AG04450 (cell line): ENCODE results near the gene ROBO1. TPM values are rescaled to one million over a fixed set of nuclear protein-coding genes. Genes with fewer than 3 reads are reported as not detected.

ENCODE experiments used
- CTCF ChIA-PET: fragments of 300-600, 350-600 bp; formaldehyde crosslinking; extraction: SDS; loops from one replicate; lab custom pipeline; 2022; ENCODE audit warnings: antibody characterized with exemption, inconsistent platforms; lab: Charles Lee
- POLR2A ChIA-PET: fragments of 350-600 bp; formaldehyde crosslinking; extraction: SDS; loops from one replicate; lab custom pipeline; 2021; ENCODE audit warnings: antibody characterized with exemption, inconsistent platforms; lab: Yijun Ruan, JAX
- DNase-seq: peaks from one replicate; pipeline ENCODE4 v3.0.0-alpha.2; 2011; ENCODE audit warnings: low read depth, low spot score
- H3K27ac ChIP-seq: one replicate; pipeline ENCODE4 v1.5.1; 2012; ENCODE audit warnings: low read depth, low read length, control low read depth
- H3K27me3 ChIP-seq: one replicate; pipeline ENCODE4 v1.6.0; 2012; ENCODE audit warnings: low read length; ENCODE audit not compliant: control insufficient read depth, insufficient read depth
- H3K4me3 ChIP-seq: 2 replicates; pipeline ENCODE4 v1.5.1; 2011; ENCODE audit warnings: mild to moderate bottlenecking, low read depth, low read length, control low read depth
- H3K9me3 ChIP-seq: 2 replicates; pipeline ENCODE4 v1.5.1; 2012; ENCODE audit warnings: low read length; ENCODE audit not compliant: control insufficient read depth, insufficient read depth
- polyA plus RNA-seq: library from polyadenylated mRNA; depleted of rRNA; stranded (reverse); fragments of >200 nt; gene quantifications from 2 replicates; pipeline ENCODE4 v1.2.3, GENCODE V29; 2011
- TF ChIP-seq, protein P1 (sequence below): IDR thresholded peaks from 2 replicates; pipeline ENCODE4 v1.5.1; 2011; ENCODE audit warnings: low read depth, low read length, control low read depth, inconsistent platforms

The ROBO1 gene
- polyA plus RNA-seq, 1 experiment = 66.0 TPM

DNA sequence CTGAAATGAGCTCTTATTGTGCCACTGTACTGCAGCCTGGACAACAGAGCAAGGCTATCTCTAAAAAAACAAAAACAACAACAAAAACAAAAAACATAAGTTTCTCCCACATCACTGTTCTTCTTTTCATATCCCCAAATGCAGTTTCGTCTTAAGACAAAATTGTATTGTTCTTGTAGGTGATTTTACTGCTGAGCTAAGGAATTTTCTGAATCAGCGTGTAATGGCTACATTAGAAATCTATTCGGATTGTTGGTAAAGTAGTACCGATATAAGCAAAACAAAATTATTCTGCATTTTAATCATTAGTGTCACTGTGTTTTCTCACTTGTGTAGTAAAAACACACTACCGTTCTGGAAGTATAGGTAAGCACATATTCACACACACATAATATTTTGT lies 512.5 kb downstream of the ROBO1 start:
- H3K4me3 ChIP-seq = no peak overlapping the region
- ChIA-PET POLR2A (no interaction called here), CTCF (no interaction called here)
- no peaks in the 10 kb centered on the region for H3K9me3 ChIP-seq
- no peak for DNase-seq
- TF ChIP-seq, protein P1, sequence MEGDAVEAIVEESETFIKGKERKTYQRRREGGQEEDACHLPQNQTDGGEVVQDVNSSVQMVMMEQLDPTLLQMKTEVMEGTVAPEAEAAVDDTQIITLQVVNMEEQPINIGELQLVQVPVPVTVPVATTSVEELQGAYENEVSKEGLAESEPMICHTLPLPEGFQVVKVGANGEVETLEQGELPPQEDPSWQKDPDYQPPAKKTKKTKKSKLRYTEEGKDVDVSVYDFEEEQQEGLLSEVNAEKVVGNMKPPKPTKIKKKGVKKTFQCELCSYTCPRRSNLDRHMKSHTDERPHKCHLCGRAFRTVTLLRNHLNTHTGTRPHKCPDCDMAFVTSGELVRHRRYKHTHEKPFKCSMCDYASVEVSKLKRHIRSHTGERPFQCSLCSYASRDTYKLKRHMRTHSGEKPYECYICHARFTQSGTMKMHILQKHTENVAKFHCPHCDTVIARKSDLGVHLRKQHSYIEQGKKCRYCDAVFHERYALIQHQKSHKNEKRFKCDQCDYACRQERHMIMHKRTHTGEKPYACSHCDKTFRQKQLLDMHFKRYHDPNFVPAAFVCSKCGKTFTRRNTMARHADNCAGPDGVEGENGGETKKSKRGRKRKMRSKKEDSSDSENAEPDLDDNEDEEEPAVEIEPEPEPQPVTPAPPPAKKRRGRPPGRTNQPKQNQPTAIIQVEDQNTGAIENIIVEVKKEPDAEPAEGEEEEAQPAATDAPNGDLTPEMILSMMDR = no peak
- no peaks in the 10 kb centered on the region for H3K27me3 ChIP-seq
- H3K27ac ChIP-seq = no peak overlapping the region

DNA sequence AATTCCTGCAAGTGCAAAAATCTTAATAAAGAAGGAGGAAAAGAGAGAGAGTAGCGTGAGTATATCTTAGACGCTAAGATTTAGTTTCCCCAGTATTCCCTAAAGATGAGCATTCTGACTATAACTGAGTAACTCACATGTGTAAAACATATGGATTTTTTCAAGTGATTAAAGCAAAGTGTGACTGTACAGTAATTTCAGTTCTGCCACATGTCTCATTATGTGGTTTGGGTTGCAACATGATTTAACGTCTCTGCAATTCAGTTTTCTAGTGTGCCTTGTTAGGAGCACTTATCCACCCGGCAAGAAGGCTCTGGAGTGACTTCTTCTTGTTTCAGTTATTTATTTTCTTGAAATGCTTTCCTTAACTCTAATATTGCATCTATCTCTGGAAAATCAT lies 514.1 kb downstream of the ROBO1 start:
- TF ChIP-seq, protein P1 = no peak
- POLR2A ChIA-PET = no interaction called here
- CTCF ChIA-PET = no interaction called here
- Histone ChIP-seq H3K27ac (no peak overlapping the region), H3K9me3 (no peaks in the 10 kb centered on the region), H3K27me3 (no peaks in the 10 kb centered on the region), H3K4me3 (no peak overlapping the region)
- DNase-seq = no peak

DNA sequence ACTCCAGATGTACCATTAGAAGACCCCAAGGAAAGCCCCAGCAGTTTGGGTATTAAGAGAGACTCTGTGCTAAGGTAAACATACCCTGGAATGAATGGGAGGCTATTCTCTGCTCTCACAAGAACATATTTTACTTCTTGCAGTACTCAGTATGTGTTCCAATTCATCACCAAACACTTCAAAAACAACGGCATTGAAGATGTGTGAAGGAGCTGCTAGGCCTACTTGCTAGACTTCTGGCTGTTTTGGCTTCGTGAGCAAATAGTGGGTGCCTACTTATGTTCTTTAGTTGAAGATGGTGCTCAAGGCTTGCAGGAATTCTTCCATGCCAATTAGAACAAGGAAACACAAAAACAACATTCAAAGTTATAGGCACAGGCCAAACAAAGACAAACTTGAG lies 514.5 kb downstream of the ROBO1 start:
- ChIA-PET POLR2A (no interaction called here), CTCF (no interaction called here)
- no peak overlapping the region for H3K4me3 ChIP-seq

DNA sequence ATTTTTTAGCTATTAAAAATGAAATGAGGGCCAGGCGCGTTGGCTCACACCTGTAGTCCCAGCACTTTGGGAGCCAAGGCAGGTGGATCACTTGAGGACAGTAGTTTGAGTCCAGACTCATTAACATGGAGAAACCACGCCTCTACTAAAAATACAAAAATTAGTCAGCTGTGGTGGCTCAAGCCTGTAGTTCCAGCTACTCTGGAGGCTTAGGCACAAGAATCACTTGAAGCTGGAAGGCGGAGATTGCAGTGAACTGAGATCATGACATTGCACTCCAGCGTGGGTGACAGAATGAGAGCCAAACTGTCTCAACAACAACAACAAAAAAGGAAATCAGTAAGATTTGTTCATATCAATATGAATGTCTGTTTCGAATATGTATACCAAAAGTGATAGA lies 517.1 kb downstream of the ROBO1 start:
- no peak for DNase-seq
- CTCF ChIA-PET = interaction anchor here (1.6 kb wide), 1 partner anchor 111 kb away, joined by 7 read pairs; no protein-coding TSS in a partner anchor

More for the DNA sequence above, 514.5 kb downstream of the ROBO1 start:
- Histone ChIP-seq H3K9me3 (no peaks in the 10 kb centered on the region), H3K27ac (no peak overlapping the region), H3K27me3 (no peaks in the 10 kb centered on the region)
- DNase-seq = no peak
- TF ChIP-seq, protein P1 = no peak

DNA sequence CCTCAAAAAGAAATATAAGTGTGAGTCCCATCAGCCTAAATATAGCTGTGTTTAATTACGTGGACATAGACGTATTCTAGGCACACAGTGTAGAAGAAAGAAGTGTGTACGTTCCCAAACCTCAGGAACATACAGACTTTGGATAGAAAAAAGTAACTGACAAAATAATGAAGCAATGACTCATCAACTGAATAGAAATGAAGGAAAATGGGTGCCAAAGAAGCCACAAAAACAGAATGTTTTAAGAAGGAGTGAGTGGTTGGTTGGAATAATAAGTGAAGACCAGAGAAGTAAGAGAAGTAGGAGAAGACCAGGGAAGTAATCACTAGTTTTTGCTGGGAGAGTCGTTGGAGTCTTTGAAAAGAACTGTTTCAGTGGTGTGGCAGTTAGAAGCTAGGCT lies 518.1 kb downstream of the ROBO1 start:
- CTCF ChIA-PET = interaction anchor here (0.6 to 1.6 kb wide), 2 partner anchors 75 to 112 kb away, joined by 3 to 7 read pairs; no protein-coding TSS in a partner anchor

More for the DNA sequence above, 517.1 kb downstream of the ROBO1 start:
- POLR2A ChIA-PET = no interaction called here
- Histone ChIP-seq H3K9me3 (no peaks in the 10 kb centered on the region), H3K27ac (no peak overlapping the region), H3K27me3 (no peaks in the 10 kb centered on the region), H3K4me3 (no peak overlapping the region)
- TF ChIP-seq, protein P1 = no peak

More for the DNA sequence above, 518.1 kb downstream of the ROBO1 start:
- TF ChIP-seq, protein P1 = no peak
- no peaks in the 10 kb centered on the region for H3K9me3 ChIP-seq
- H3K27ac ChIP-seq = no peak overlapping the region
- no peak for DNase-seq
- POLR2A ChIA-PET = no interaction called here
- no peaks in the 10 kb centered on the region for H3K27me3 ChIP-seq
- no peak overlapping the region for H3K4me3 ChIP-seq
